ENCODE data around the gene C3orf20.
"Not testable (repeated sequence)": the region's sequence is repeated elsewhere in the genome, so short reads cannot be mapped to it uniquely, and the experiment has no call there.

DNA sequence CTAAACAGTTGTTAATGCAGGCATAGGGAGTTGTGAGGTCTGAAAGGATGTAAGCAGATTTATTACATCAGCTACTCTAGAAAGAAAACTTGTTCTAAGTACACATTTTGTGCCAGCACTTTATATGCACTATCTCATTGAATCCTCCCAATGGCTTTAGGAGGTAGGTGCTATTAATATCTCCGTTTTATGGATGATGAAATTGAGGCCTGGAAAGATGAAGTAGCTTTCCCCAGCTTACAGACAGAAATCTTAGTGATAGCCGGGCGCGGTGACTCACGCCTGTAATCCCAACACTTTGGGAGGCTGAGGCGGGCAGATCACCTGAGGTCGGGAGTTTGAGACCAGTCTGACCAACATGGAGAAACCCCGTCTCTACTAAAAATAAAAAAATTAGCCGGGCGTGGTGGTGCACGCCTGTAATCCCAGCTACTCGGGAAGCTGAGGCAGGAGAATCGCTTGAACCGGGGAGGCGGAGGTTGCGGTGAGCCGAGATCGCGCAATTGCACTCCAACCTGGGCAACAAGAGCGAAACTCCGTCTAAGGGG is 22.5 kb upstream of the C3orf20 start:
- TF ChIP-seq, protein P1, sequence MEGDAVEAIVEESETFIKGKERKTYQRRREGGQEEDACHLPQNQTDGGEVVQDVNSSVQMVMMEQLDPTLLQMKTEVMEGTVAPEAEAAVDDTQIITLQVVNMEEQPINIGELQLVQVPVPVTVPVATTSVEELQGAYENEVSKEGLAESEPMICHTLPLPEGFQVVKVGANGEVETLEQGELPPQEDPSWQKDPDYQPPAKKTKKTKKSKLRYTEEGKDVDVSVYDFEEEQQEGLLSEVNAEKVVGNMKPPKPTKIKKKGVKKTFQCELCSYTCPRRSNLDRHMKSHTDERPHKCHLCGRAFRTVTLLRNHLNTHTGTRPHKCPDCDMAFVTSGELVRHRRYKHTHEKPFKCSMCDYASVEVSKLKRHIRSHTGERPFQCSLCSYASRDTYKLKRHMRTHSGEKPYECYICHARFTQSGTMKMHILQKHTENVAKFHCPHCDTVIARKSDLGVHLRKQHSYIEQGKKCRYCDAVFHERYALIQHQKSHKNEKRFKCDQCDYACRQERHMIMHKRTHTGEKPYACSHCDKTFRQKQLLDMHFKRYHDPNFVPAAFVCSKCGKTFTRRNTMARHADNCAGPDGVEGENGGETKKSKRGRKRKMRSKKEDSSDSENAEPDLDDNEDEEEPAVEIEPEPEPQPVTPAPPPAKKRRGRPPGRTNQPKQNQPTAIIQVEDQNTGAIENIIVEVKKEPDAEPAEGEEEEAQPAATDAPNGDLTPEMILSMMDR (IDR thresholded peaks at IDR 0.05) = not testable (repeated sequence)
- not testable (repeated sequence) for TF ChIP-seq POLR2AphosphoS5 (IDR thresholded peaks at IDR 0.05; ENCODE audit: low read depth, low read length)
